ENCODE data around the gene MORC1.

MORC1 gene

GRCh38 chr3:109023656-109024254 lies 94.2 kb downstream of the MORC1 start:
- DNase-seq, result no peak

DNA sequence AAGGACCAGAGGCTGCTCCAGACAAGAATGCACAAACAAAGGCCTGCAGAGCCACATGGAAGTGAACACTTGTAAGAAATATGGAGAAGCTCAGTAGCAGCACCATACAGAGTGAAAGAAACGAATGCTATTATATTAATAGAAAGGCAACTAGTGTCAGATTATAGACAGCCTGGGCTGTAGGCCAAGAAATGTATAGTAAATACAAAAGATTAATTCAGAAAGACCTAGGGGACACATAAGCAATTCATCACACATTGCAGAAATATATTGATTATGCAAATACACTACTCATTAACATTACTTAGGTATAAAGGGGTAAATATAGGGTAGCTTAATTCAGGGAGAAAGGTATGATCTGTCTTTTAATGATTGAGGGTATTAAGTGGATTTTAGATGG lies 94.8 kb downstream of the MORC1 start:
- DNase-seq, result no peak

- no peak for DNase-seq
These were observed 96.4 kb downstream of the MORC1 start for GRCh38 chr3:109021556-109021955.

DNA sequence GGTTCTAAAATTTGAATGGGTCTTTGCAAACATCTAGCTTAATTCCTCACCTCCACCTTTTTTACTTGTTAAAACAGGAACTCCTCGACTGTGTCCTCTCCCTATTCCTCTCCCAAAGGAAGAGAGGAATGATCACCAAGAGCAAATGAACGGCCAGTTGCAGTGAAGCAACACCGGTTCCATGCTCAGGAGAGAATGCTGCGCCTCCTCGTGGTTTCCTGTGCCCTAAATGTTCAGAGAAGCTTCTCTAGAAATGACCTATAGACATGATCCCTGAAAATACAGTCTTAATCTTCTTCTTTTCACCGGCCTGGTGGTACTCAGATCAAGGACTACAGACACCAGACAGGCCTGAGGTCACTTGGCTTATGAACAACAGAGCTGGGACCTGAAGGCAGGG lies 99.1 kb downstream of the MORC1 start:
- DNase-seq, result no peak

- no peak for DNase-seq
These were observed 112.5 kb downstream of the MORC1 start for GRCh38 chr3:109005443-109005842.

- DNase-seq, result no peak
These were observed 119.5 kb downstream of the MORC1 start for GRCh38 chr3:108998436-108998835.

- DNase-seq, result no peak
These were observed 132.1 kb downstream of the MORC1 start for GRCh38 chr3:108985844-108986243.

DNA sequence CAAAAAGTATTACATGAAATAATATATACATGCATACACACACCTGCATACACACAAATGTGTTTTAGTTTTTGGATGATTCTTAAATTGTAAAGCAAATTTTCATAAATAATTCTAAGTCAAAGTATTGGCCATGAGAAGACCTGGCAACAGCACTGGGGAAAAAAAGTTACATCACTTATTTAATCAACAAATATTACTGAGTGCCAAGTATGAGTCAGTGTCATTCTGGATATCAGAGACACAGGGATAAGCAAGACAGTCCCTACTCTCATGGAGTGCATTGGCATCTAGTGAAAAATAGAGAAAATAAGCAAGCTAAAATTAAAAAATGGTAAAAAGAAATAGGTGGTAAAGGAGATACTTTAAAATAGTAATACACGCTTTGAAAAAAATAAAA lies 134.9 kb downstream of the MORC1 start:
- DNase-seq, result no peak

DNA sequence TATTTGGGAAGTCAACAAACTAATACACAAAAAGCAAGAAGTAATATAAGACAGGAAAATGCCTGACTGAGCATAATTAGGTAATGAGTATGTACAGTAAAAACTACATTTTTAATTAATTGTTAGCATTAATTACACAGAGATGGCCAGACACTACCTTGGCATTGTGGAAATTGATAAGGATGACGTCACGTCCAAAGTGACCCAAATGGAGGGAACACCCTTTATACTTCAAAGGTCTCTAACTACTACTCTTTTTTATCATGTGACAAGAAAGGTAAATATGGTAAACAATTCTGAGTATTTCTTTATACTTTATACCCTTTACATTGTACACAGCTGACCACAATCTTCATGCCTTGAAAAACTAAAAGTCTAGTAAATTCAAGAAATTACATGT lies 141.9 kb downstream of the MORC1 start:
- DNase-seq, result no peak

DNA sequence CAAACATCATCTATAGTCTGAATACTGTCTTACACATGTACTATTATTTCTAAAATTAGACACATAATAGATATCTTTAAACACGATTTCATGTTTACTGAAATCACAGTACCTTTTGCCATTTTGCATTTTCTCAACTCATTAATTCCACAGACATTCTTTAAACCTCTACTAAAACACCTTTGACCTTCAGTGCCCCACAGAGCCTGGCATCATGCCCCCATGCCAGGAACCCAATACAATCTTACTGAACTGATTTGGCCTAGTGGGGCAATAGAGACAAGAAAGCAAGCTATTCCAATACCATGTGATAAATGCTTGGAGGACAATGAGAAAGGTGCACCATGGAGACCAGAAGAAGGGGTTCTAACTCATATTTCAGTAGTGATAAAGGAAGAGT lies 144.9 kb downstream of the MORC1 start:
- DNase-seq, result no peak

DNA sequence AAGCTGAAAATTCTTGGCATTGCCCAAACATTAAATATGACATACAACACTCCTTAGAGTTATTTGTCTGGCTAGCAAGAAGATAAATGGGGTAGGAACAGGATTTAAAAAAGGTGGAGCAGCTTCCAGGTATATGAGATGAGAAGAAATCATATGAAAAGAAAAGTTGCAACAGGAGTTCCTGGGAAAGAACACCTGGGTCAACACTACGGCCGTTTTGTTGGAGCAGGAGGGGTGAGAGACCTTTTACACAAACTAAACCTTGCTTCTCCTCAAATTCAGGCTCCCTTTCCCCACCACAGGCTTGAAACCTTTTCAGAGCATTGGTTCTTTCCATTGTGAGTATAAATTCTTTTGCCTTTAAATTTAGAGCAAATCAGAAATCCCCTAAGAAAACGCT lies 145.5 kb downstream of the MORC1 start:
- no peak for DNase-seq

DNA sequence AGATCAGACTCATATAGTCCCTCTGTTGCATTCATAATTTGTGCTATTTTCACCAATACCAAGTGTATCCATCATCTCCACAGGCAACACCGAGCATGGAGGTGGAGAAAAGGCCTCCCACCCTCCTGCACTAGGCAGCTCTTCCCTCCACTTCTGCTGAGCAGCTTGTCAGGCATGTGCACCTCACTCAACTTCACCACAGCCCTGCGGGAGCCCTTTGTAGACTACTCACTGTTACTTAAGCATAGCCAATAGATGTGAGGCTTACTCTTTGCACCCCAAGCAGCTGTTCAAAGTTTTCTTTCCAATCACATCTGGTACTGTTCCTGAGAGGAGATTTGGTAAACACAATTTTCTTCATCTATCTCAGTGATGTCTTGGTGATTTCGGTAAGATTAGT lies 147.4 kb downstream of the MORC1 start:
- DNase-seq, result no peak

- no peak for DNase-seq
These were observed 151.2 kb downstream of the MORC1 start for GRCh38 chr3:108966773-108967172.

- no peak for DNase-seq
These were observed 158.9 kb downstream of the MORC1 start for GRCh38 chr3:108959017-108959416.

- no peak for DNase-seq
These were observed 164.2 kb downstream of the MORC1 start, which contains the start of gene GUCA1C for GRCh38 chr3:108953700-108954099. Gene GUCA1C (minus strand): TSS chr3:108953879. CDS start chr3:108953762, 117 bp downstream.

- DNase-seq, result no peak
These were observed 164.7 kb downstream of the MORC1 start for GRCh38 chr3:108953210-108953609.

DNA sequence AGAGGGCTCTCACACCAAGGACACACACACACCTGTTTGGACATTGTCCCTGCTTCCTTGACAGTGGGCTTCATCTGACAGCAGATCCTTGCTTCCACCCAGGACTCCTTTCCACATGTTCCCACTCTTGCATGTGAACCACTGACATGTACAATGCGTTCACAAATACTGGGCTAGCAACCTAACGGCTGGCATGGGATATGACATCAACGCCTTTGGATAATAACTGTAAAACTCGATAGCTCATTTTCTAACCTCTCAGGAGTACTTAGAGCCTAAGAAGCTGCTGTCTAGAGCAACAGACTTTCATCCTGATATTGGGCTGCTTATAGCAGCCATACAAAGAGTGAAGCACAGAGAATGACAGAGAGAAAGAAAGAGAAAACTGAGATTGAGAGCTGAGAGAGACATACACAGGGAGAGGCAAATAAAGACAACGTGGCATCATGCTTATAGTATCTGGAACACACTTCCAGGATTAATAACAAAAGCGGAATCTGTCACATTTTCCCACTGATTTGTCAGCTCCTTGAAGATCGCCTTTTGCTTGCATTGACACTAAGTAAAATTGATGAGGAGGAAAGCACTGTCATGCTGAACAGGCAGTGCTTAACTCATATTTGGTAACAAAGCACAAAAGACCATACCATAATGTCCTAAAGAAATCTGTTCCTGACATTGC lies 166.0 kb downstream of the MORC1 start:
- DNase-seq, result no peak

GRCh38 chr3:108947855-108948254 lies 170.1 kb downstream of the MORC1 start:
- no peak for DNase-seq

- DNase-seq, result no peak
These were observed 171.3 kb downstream of the MORC1 start for GRCh38 chr3:108946292-108947285.

DNA sequence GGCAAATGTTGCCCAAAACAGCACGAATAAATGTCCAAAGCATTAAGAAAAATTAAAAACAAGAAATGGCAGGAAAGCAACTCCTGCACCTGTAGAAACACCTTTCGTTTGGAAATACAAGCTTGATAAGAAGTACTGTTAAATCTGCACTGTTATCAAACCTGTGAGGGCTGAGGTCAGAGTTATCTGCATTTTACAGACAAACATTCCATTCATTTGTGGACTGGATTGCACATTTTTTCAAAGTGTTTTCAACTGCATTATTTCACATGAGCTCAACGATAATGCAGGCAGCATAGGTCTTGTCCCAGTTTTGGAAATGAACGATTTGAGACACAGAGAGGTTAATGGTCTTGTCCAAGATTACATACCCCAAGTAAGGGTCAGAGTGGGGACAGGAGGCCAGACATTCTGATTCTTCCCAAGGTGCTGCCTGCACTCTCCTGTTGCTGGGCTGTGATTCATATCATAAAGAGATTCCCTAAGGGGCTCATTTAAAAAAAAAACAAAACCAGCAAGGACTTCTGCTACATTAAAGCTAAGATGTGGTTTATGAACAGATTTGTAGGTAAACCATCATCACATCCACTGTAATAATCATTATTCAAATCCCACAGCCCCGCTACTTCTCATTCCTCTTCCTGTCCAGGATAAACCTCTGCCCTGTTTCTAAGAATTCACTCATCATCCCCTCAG lies 177.2 kb downstream of the MORC1 start:
- no peak for DNase-seq

GRCh38 chr3:108940166-108940565 lies 177.8 kb downstream of the MORC1 start:
- no peak for DNase-seq

DNA sequence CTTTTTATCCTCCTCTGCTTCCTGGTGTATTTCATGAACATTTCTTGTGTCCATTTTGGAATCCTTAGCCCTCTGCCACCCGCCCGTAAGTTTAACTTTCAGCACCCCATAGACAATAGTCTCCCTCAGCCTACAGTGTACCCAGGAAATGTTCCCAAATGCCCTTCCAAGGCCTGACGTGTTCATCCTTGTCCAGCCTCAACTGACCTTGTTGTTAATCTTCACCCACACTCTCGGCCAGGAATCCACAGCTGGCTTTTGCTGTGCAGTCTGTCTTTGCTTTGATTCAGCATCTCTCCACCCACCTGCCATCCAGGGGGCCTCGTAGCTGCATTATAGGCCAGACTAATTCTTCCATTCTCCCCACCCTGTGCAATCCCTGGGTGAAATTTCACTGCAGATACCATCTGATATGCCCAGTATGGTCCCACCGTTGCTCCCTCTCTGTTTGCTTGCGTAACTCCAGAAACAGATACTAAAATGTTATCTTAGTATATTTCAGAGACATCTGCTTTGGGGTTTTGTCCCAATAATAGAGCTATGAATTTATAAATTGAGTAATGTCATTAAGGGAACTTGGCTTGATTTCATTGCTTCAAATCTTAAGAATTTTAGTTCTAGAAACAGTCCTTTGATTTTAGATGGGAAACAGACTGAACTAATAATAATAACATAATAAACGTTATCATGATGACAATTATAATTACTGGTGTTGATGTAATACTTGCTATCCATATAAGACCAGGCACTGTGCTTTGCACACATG lies 180.8 kb downstream of the MORC1 start:
- DNase-seq, result no peak

Data from activated CD8-positive, alpha-beta memory T cell treated with anti-CD3 and anti-CD28 coated beads for 24 hours (primary cell).